NCI-H2107 treated with DMSO at 0.1 percent for 48 hours (cell line): ENCODE measurements around the gene ZRANB3.
A peak's percentile ranks its signal among the peaks of the same experiment; 100 is the strongest.

Experiments
- DNase-seq: peaks from one replicate; lab custom pipeline; 2025; ENCODE audit not compliant: unreplicated experiment; lab: John Stamatoyannopoulos, UW

Gene ZRANB3

DNA sequence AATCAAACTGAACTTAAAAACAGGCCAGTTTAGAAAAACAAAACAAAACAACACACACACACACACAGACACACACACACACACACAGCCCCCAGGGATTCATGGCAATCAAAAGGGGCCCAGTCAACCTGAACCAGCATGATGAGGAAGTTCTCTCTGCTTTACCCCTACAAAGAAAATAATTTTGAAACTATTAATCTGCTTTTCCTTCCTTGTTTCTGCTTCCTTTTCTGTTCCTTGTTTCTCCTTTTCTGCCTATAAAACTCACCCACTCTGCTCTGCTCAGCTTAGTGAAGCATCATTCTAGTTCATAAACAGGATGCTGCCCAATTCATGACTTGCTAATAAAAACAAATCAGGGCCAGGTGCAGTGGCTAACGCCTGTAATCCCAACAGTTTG is 275.8 kb downstream of the ZRANB3 start:
- DNase-seq: no peak

DNA sequence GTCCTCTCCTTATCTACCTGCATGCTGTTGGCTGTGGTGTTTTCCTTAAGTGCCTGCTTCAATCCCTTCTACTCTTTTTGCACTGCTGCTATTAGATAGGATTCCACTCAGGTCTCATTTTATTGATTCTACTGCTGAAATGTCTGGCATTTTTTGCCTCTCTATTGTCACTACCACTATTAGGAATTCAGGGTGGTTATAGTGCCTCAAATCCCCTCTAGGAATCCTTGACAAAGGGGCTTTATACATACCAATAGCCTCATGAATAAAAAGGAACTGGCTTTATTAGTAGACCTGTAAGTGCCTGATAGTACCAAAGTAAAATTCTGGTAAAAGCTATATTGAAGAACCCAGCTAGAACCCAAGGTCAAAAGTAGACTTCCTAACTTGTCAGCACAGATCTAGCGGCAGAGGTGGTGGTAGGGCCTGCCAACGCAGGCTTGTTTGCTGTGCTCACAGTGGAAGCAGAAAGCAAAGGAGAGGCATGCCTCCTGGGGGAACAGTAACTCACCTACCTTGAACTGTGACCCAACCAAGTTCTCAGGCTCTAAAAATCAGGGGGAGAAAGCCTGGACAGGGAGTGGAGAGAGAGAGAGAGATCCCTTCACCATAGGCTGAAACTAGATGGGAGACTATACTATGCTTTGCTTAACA is 278.1 kb downstream of the ZRANB3 start:
- DNase-seq: no peak

DNA sequence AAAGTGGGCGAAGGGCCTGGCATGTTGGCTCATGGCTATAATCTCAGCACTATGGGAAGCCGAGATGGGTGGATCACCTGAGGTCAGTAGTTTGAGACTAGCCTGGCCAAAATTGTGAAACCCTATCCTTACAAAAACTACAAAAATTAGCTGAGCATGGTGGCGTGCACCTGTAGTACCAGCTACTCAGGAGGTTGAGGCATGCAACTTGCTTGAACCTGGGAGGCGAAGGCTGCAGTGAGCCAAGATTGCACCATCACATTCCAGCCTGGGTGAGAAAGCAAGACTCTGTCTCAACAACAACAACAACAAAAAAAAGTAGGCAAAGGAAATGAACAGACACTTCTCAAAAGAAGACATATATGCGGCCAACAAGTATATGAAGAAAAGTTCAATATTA is 282.4 kb downstream of the ZRANB3 start:
- no peak for DNase-seq

DNA sequence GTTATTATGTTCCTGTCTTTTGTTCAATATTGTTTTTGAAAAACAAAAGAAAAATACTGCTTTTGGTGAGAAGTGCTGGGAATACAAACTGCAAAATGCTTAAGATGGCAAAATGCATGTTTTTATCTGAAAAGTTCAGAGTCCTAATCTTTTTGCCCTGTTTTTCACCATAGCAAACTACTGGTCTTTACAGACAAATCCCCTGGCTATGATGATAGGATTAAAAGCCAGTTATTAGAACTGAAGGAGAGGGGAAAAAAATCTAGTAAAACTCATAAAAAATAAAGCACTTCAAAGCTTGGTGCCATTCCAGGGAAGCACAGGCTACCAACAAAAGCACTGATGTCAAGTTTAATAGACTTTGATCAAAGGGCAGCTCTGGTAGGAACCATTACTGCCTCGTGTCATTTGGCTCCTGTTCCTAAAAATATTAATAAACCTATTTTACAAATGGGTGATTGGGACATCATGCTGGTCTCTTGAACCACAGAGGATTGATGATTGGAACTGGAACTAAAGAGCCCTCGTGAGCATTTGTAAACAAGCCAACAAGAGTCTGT is 284.2 kb downstream of the ZRANB3 start:
- DNase-seq: no peak

DNA sequence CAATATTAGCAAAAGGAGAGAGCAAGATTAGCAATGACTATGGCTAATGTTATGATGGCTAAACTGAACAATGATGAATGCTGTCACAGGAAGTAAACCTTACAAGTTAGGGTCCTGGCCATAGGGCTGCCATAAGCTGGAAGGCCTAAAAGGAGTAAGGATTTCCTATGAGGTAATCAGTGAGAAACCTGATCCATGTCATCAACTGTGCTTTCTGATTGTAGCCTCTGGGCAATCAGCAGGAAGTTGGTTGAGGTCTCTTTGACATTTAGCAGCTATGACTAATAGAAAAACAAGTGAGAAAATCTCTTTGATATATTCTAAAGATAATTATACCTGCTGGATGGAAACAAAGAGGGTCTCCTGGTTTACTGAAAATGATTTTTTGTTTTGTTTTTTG is 285.9 kb downstream of the ZRANB3 start:
- DNase-seq: peak; percentile 11

DNA sequence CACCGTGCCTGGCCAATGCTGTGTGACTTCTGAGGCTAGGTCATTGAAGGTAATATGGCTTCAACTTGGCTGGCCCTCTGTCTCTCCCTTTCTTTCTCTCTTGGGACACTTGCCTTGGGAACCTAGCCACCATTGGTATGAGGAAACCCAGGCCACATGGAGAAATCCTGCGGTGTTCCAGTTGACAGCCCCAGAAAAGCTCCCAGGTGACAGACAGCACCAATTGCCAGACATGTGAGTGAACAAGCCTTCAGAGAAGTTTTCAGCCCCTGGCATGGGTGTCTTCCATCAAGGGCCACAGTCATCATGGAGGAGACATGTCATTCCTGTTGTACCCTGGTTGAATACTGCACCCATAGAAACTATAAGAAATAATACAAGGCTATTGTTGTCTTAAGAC is 292.4 kb downstream of the ZRANB3 start:
- DNase-seq: no peak

DNA sequence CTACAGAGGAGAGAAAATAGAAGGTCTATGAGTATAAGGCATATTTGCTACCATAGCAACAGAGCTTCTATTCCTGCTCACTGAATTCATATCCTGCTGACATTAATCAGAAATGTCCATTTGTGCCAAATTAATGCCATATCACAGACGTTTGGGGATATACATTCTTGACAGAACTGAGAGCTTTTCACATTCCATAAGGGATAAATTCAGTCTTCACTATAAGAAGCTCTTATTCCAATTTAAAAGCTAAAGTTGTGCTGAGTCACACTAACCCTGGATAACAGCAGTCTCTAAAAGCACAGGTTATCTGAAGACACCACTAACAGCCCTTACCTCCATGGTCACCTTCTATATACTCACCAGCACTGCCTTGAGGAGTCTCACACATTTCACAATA is 300.9 kb downstream of the ZRANB3 start:
- DNase-seq: no peak

DNA sequence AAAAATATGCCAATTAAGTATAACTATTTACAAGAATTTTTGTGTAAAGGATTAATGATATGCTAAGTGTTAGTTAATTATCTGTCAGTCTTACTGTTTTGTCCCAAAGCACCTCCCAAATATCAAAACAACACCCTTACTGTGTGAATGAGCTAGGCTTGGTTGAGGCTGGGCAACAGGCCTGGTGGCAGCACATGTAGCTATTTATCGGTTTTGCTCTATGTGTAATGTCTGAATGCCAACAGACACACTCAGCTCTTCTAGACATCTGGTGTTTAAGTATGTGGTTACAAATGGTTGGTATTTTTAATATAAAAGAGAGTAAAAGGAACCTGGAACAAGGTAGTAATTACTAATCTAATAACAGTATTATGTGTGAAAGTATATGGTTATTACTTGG is 303.6 kb downstream of the ZRANB3 start:
- DNase-seq: no peak

DNA sequence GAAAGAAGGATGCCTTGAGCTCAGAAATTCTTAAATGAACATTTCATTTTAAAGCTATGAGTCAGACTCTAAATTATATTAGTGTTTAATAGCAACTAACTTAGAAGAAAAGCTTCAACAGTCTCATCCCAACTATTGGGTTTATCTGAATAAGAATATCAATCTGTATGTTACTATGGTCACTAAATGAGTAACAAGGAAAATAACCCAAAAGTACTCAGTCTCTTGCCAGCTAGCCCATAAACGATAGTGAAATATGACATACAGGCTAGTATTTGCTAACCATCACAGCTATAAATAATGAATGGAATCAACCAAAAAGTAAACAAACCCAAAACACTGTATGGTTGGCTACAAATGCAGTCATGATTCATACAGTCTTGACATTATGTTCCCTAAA is 304.1 kb downstream of the ZRANB3 start:
- no peak for DNase-seq

DNA sequence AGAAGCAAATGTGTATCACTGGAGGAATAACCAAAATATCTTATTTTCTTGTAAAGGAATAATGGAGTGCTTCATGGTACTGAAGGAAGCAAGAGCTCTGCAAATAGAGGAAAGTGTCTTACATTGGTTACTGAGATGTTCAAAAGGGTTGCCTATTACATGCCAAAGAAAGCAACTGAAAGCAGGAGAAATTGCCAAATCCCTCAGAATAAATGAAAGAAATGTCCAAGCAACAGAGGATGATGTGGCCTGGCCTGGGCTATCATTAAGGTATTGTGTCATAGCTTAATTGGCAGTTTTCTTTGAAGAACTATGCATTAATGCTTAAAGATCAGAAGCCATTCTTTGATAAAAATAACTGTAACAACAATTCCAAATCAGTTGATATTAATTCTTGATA is 305.2 kb downstream of the ZRANB3 start:
- DNase-seq: no peak

DNA sequence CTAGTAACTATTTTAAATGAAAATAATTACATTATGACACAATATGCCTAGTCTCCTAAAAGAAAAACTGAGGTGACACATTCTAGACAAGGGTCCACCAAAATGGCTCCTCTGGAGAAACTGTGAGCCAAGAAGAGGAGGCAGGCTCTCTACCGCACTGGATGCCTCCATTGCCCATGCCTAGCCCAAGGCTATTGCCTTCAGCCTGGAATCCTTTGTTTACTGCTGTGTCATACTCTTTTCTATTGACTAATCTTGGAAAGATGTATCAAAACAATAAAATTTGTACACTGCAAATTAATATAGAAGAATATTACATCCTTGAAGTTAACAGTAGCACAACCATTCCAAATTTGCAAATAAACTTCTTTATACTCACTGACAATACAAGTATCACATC is 311.8 kb downstream of the ZRANB3 start:
- DNase-seq: no peak

DNA sequence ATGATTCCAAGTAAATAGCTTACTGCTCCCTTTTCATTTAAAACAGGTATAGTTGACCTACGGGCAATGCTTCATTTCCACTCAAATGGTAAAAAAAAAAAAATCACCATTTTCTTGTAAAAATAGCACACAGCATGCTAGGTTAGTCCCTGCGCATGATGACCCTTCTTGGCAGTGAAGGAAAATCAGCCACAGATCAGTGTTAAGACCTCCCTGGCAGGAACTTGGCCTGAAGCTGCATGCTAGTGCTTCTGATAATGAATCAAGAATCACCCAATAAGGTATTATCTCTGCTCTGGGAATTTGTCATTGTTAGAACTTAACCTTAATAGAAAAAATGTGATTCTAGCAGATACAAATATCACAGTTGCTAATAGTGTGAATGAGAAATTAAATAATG is 312.6 kb downstream of the ZRANB3 start:
- no peak for DNase-seq

DNA sequence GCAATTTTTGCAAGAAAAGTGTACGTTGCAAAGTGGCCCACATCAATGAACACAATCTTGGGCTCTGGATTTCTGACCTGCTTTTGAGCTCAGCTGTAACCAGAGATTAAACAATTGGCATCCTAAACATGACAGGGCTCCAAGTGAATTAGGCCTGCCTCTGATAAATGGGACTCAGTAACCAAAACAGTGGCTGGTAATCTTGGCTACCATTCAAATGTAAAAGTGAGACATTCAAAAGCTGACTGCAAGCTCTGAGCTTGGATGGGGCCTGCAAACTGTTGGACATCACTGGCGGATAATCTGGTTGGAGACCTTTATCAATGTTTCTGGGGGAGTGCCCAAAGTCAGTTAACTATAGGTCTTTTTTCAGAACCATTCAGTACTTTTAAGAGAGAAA is 318.3 kb downstream of the ZRANB3 start:
- DNase-seq: no peak

DNA sequence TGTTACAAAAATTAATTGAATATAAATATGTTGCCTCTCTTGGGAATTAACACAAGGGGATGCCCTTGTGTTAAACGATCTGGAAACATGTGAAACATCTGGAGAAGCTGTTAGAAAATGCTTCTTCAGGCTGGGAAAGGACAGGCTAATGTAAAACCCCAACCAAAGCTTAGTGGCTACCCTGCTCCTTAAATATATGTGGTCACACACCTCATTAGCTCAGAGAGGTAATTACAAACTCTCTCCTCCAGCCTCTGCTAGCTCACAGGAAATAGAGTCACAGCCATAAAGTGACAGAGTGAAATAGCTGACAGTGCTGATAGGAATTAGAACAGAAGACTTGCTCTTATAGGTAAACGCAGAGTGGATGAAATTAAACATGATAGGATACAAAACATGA is 323.0 kb downstream of the ZRANB3 start:
- no peak for DNase-seq

DNA sequence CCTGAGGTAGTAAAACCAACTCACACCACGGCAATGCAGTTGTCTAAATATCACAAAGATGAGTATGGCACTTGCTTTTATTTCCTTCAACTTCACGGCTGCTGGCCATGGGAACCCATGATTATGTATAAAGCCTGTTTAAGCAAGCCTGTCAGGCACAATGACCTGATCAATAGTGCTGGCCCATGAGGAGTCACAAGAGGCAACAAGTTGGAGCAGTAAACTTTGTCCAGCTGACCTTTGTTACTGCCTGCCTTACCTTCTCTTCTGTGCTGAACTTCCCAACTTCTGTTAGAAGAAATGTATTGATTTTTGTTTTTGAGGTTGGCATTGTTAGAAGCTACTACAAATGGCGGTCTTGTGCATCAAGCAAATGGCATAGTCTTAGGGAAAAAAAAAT is 327.1 kb downstream of the ZRANB3 start:
- no peak for DNase-seq

DNA sequence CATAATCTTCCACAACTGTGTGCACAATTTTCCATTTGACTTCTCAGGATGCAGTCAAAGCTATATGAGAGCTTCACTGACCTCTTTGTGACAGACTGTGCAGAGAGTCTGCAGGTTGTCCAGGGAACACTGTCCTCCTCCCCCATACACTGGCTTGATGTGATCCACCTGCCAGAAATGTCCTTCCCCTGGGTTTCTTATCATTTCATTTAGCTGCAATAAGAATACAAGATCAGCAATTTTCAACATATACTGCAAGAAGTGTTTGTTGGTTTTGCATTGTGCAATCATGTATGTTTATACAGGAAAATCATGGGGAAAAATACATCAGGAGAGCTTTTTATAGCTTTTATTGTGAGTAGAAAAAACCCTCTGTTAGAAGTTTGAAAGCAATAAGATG is 328.3 kb downstream of the ZRANB3 start:
- no peak for DNase-seq

DNA sequence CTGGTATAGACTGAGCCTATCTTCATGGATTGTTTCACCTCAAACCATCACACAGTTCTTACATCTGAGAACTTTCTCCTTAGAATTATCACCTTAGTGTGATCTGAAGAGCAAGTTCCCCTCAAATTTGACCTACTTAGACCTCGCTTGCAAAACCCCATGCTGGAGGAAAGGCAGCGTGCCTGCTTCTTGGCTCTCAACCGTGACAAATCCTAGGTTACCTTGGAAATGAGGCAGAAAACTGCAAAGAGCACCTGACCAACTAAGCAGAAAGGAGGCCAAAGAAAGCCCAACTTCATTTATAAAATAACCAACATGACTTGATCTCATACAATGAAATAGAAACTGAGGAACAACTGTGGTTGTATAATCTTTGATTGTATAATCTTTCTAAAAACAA is 332.5 kb downstream of the ZRANB3 start:
- DNase-seq: no peak

DNA sequence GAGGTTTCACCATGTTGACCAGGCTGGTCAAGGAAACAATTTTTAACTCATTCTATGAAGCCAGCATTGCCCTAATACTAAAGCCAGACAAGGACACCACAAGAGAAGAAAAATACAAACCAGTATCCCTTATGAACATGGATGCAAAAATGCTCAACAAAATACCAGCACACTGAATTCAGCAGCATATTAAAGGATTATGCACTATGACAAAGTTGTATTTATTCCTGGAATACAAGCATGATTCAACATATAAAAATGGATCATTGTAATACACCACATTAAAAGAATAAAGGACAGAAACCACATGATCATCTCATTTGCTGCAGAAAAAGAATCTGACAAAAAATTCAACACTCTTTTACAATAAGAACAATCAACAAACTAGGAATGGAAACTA is 340.2 kb downstream of the ZRANB3 start:
- no peak for DNase-seq

DNA sequence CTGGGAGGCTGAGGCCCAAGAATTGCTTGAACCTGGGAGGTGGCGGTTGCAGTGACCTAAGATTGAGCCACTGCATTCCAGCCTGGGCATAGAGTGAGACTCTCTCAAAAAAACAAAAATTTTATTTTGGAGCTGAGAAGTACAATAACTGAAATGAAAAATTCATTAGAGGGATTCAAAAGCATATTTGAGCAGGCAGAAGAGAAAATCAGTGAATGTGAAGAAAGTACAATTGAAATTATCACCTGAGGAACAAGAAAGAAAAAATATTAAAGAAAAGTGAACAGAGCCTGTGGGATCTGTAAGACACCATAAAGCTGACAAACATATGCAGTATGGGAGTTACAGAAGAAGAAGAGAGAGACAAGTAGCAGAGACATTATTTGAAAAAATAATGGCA is 341.9 kb downstream of the ZRANB3 start:
- DNase-seq: no peak

DNA sequence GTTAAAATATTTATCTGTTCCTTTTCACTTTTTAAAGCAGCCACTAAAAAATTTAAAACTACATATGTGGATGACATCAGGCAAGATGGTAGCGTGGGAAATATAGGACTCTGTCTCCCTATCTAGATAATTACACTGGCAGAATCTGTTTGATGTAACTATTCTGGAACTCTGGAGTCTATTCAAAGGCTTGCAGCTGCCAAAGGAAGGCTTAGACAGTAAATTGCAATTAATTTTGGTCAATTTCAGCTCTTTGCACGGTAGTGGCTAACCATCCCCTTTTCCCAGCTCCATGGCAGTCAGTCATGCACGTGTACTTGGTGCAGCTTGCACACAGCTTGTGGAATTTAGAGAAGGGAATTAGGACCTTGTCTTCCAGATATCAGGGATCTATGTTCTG is 343.7 kb downstream of the ZRANB3 start:
- DNase-seq: no peak

DNA sequence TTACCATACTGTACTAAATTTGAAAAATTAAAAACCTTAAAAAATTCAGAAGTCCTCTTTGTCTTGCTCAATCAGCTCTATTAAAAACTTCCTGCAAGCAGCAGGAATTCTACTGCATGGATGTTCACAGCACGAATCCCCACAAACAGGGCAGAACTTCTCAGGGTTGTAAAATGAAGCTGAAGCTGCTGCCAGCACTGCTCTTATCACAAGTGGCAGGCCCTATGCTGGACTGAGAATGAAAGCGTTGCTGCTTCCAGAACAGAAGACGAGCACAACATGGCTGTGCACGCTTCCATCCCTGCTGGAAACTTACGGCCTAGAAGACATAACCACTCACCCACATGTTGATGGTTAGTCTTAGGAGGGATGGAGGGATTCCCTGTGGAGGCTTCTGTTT is 345.0 kb downstream of the ZRANB3 start:
- DNase-seq: no peak

DNA sequence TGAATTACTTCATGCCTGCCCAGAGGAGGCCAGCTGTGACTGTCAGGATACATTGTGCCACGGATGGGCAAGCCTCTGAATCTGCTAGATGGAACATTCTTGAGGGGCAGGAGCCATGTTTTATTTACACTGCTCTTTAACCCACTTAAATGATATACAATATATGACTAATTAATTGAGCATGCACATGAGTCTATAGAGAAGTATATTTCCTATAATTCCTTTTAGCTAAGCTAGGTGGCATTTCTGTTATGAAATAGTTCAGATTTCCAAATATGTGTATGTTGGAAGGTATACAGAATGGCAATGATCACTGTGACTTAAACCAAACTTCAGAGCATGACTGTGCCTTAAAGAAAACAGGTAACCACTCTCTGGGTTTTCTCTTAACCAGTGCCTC is 347.2 kb downstream of the ZRANB3 start:
- no peak for DNase-seq

DNA sequence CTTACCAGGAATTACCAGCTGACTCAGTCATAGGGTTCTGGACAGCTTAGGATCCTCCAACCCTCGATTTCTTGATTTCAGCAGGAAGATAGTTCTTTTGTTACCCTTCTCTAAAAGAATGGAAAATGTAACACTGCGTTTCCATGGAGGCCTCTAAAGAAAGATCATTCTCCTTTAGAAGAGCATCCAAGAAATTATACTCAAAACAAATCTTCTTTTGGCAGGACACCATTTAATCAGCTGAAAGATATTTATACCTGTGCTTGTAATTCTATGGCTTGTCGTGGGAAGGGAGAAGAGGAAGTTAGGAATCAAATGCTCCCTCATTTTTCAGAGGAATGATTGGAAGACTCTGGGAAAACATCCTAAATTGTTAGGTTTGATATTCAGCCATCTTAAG is 348.4 kb downstream of the ZRANB3 start:
- DNase-seq: no peak
